ENCODE results near the gene PRMT5.

The PRMT5 gene

DNA sequence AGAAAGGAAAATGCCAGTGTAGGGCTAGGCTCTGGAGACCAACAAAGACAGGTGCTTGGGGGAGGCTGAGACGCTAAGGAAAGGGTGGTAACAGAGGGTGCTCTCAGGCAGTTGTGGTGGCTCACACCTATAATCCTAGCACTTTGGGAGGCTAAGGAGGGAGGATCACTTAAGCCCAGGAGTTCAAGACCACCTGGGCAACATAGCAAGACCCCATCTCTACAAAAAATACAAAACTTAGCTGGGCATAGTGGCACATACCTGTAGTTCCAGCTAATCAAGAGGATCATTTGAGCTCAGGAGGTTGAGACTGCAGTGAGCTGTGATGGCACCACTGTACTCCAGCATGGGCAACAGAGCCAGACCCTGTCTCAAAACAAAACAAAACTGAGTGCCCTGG is 33.8 kb downstream of the PRMT5 start:
- DNase-seq, result no peak
- Histone ChIP-seq H3K14ac (ENCODE audit: low read length in 2 of 2) (no peak overlapping the region), H3K27ac (ENCODE audit: low read length, poor library complexity, severe bottlenecking) (no peak overlapping the region), H3K9me3 (ENCODE audit: control insufficient read depth, low read length) (no peaks in the 10 kb centered on the region), H3K36me3 (ENCODE audit: control insufficient read depth in 1 of 2, insufficient read depth in 2 of 2, low read depth in 1 of 2, low read length in 2 of 2) (peaks cover 2 to 7% of the 10 kb centered on the region in 2 experiments), H3K23ac (ENCODE audit: low read length in 2 of 2) (no peak overlapping the region), H3K4me2 (ENCODE audit: low read length, poor library complexity, severe bottlenecking) (no peak overlapping the region), H4K8ac (ENCODE audit: low read length) (no peak overlapping the region), H3K4me1 (ENCODE audit: control insufficient read depth, insufficient read depth, low read depth, low read length) (no peaks in the 10 kb centered on the region), H3K79me1 (replicated peaks; ENCODE audit: low read length, poor library complexity, severe bottlenecking) (no peaks in the 10 kb centered on the region), H3K4me3 (ENCODE audit: insufficient read depth in 1 of 2, low read depth in 1 of 2, low read length in 2 of 2) (no peak overlapping the region), H4K91ac (ENCODE audit: low read length) (no peak overlapping the region), H2BK12ac (ENCODE audit: low read length in 2 of 2) (no peak overlapping the region), H3K9ac (ENCODE audit: low read length) (no peak overlapping the region), H3K4ac (ENCODE audit: low read depth in 1 of 2, low read length in 2 of 2) (no peak overlapping the region), H3K18ac (ENCODE audit: low read depth in 1 of 2, low read length in 2 of 2) (no peak overlapping the region), H3K27me3 (ENCODE audit: control insufficient read depth in 1 of 2, insufficient read depth in 1 of 2, low read length in 2 of 2) (no peaks in the 10 kb centered on the region), H2AK5ac (ENCODE audit: low read length, severe bottlenecking) (no peak overlapping the region), H2BK5ac (ENCODE audit: low read depth, low read length, poor library complexity, severe bottlenecking) (no peak overlapping the region), H2AFZ (ENCODE audit: low read depth, low read length) (no peak overlapping the region), H2BK15ac (ENCODE audit: low read depth, poor library complexity, severe bottlenecking) (no peak overlapping the region), H2BK120ac (ENCODE audit: low read depth, low read length) (no peak overlapping the region)
- 100% methylated on average over 1 of the region's 1 CpG for WGBS

DNA sequence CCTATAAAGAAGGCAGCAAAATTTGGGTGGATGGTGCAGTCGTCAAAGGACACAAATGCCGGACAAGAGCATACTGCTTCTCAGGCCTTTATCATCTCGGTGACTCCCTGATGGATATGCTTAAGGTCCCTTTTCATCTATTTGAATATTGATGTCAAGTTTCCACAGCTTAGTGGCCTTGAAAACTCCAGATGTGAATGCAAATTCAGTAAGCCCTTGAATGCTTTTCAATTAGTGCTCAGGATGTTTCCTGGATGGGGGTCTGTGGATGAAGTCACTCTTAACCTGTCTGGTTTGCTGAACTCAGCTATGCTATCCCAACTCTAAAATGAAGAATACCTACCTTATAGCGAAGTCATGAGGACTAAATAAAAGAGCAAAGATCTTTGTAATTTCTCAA is 35.5 kb downstream of the PRMT5 start:
- no peak overlapping the region for H2AK5ac ChIP-seq (ENCODE audit: low read length, severe bottlenecking)
- WGBS, result 95% methylated on average over 3 of the region's 4 CpGs

DNA sequence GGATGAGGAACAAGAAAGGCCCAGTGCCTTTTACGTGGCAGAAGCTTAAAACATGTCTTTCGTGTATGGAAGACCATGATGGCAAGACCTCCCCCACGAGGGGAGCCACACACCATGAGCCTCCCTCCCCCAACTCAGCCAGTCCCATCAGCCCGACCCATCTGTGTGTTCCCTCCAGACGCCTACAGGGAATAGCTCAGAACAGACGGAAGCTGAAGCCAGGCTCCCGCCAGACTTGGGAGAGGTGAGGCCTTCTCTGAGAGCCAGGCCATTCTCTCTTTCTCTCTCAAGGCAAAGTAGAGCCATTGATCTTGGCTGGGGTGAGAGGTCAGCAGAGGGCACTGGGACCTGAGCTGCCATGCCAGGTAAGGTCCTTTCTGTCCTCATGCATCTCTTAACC is 36.7 kb downstream of the PRMT5 start:
- no peaks in the 10 kb centered on the region for H3K9me3 ChIP-seq (ENCODE audit: control insufficient read depth, low read length)
- no peak overlapping the region for H3K14ac ChIP-seq (ENCODE audit: low read length in 2 of 2)

More for the DNA sequence above, 35.5 kb downstream of the PRMT5 start:
- H3K18ac ChIP-seq (ENCODE audit: low read depth in 1 of 2, low read length in 2 of 2), result no peak overlapping the region
- no peak overlapping the region for H2BK5ac ChIP-seq (ENCODE audit: low read depth, low read length, poor library complexity, severe bottlenecking)
- no peak overlapping the region for H2AFZ ChIP-seq (ENCODE audit: low read depth, low read length)
- no peak overlapping the region for H4K91ac ChIP-seq (ENCODE audit: low read length)
- no peak overlapping the region for H2BK15ac ChIP-seq (ENCODE audit: low read depth, poor library complexity, severe bottlenecking)
- H3K14ac ChIP-seq (ENCODE audit: low read length in 2 of 2), result no peak overlapping the region
- no peak overlapping the region for H4K8ac ChIP-seq (ENCODE audit: low read length)
- H3K27me3 ChIP-seq (ENCODE audit: control insufficient read depth in 1 of 2, insufficient read depth in 1 of 2, low read length in 2 of 2), result no peaks in the 10 kb centered on the region
- peaks cover 0 to 7% of the 10 kb centered on the region in 2 experiments for H3K36me3 ChIP-seq (ENCODE audit: control insufficient read depth in 1 of 2, insufficient read depth in 2 of 2, low read depth in 1 of 2, low read length in 2 of 2)
- H3K4me3 ChIP-seq (ENCODE audit: insufficient read depth in 1 of 2, low read depth in 1 of 2, low read length in 2 of 2), result no peak overlapping the region
- no peak overlapping the region for H3K4me2 ChIP-seq (ENCODE audit: low read length, poor library complexity, severe bottlenecking)
- H2BK120ac ChIP-seq (ENCODE audit: low read depth, low read length), result no peak overlapping the region
- H3K9ac ChIP-seq (ENCODE audit: low read length), result no peak overlapping the region
- DNase-seq, result no peak
- H3K79me1 ChIP-seq (replicated peaks; ENCODE audit: low read length, poor library complexity, severe bottlenecking), result peaks cover 2% of the 10 kb centered on the region
- H3K4me1 ChIP-seq (ENCODE audit: control insufficient read depth, insufficient read depth, low read depth, low read length), result no peaks in the 10 kb centered on the region
- H3K23ac ChIP-seq (ENCODE audit: low read length in 2 of 2), result no peak overlapping the region
- H3K9me3 ChIP-seq (ENCODE audit: control insufficient read depth, low read length), result no peaks in the 10 kb centered on the region
- no peak overlapping the region for H2BK12ac ChIP-seq (ENCODE audit: low read length in 2 of 2)
- no peak overlapping the region for H3K27ac ChIP-seq (ENCODE audit: low read length, poor library complexity, severe bottlenecking)
- no peak overlapping the region for H3K4ac ChIP-seq (ENCODE audit: low read depth in 1 of 2, low read length in 2 of 2)

DNA sequence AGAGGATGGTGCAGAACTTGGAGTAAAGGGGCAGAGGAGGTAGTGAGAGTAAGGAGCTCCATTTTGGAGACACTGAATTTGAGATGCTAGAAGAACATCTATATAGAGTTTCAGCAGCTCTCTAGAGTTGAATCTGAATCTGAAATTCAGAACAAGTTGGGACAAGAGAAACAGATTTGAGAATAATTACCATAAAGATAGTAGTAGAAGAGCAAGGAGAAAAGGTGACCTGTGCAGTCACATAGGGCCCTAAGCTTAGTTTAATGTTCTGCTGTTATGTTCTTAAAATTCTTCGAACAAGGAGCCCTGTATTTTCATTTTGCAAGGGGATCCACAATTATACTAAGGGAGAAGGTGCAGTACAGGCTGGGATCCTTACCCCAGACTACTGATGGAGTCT is 38.8 kb downstream of the PRMT5 start:
- no peak overlapping the region for H3K4ac ChIP-seq (ENCODE audit: low read depth in 1 of 2, low read length in 2 of 2)
- no peak overlapping the region for H3K4me2 ChIP-seq (ENCODE audit: low read length, poor library complexity, severe bottlenecking)
- H2BK120ac ChIP-seq (ENCODE audit: low read depth, low read length), result no peak overlapping the region
- no peak overlapping the region for H2BK12ac ChIP-seq (ENCODE audit: low read length in 2 of 2)
- no peak overlapping the region for H2AK5ac ChIP-seq (ENCODE audit: low read length, severe bottlenecking)
- no peaks in the 10 kb centered on the region for H3K27me3 ChIP-seq (ENCODE audit: control insufficient read depth in 1 of 2, insufficient read depth in 1 of 2, low read length in 2 of 2)
- peaks cover 6% of the 10 kb centered on the region for H3K79me1 ChIP-seq (replicated peaks; ENCODE audit: low read length, poor library complexity, severe bottlenecking)
- 98% methylated on average over 1 of the region's 1 CpG for WGBS
- H3K23ac ChIP-seq (ENCODE audit: low read length in 2 of 2), result no peak overlapping the region
- no peak overlapping the region for H2BK5ac ChIP-seq (ENCODE audit: low read depth, low read length, poor library complexity, severe bottlenecking)
- DNase-seq, result no peak
- H3K9me3 ChIP-seq (ENCODE audit: control insufficient read depth, low read length), result no peaks in the 10 kb centered on the region
- no peak overlapping the region for H2BK15ac ChIP-seq (ENCODE audit: low read depth, poor library complexity, severe bottlenecking)
- no peak overlapping the region for H3K4me3 ChIP-seq (ENCODE audit: insufficient read depth in 1 of 2, low read depth in 1 of 2, low read length in 2 of 2)
- no peak overlapping the region for H4K91ac ChIP-seq (ENCODE audit: low read length)
- H3K36me3 ChIP-seq (ENCODE audit: control insufficient read depth in 1 of 2, insufficient read depth in 2 of 2, low read depth in 1 of 2, low read length in 2 of 2), result peaks cover 0 to 11% of the 10 kb centered on the region in 2 experiments
- H2AFZ ChIP-seq (ENCODE audit: low read depth, low read length), result no peak overlapping the region
- H4K8ac ChIP-seq (ENCODE audit: low read length), result no peak overlapping the region
- H3K4me1 ChIP-seq (ENCODE audit: control insufficient read depth, insufficient read depth, low read depth, low read length), result peaks cover 11% of the 10 kb centered on the region
- H3K27ac ChIP-seq (ENCODE audit: low read length, poor library complexity, severe bottlenecking), result no peak overlapping the region
- no peak overlapping the region for H3K18ac ChIP-seq (ENCODE audit: low read depth in 1 of 2, low read length in 2 of 2)
- H3K9ac ChIP-seq (ENCODE audit: low read length), result no peak overlapping the region
- no peak overlapping the region for H3K14ac ChIP-seq (ENCODE audit: low read length in 2 of 2)

More for the DNA sequence above, 36.7 kb downstream of the PRMT5 start:
- H3K27me3 ChIP-seq (ENCODE audit: control insufficient read depth in 1 of 2, insufficient read depth in 1 of 2, low read length in 2 of 2), result no peaks in the 10 kb centered on the region
- no peak overlapping the region for H2BK120ac ChIP-seq (ENCODE audit: low read depth, low read length)
- no peak overlapping the region for H3K18ac ChIP-seq (ENCODE audit: low read depth in 1 of 2, low read length in 2 of 2)
- H3K9ac ChIP-seq (ENCODE audit: low read length), result no peak overlapping the region
- H4K8ac ChIP-seq (ENCODE audit: low read length), result no peak overlapping the region
- H2AK5ac ChIP-seq (ENCODE audit: low read length, severe bottlenecking), result no peak overlapping the region
- peaks cover 6% of the 10 kb centered on the region for H3K79me1 ChIP-seq (replicated peaks; ENCODE audit: low read length, poor library complexity, severe bottlenecking)
- WGBS, result 90% methylated on average over 7 of the region's 7 CpGs
- H2BK12ac ChIP-seq (ENCODE audit: low read length in 2 of 2), result no peak overlapping the region
- H3K36me3 ChIP-seq (ENCODE audit: control insufficient read depth in 1 of 2, insufficient read depth in 2 of 2, low read depth in 1 of 2, low read length in 2 of 2), result peaks cover 0 to 11% of the 10 kb centered on the region in 2 experiments
- no peak overlapping the region for H3K4me3 ChIP-seq (ENCODE audit: insufficient read depth in 1 of 2, low read depth in 1 of 2, low read length in 2 of 2)
- H3K23ac ChIP-seq (ENCODE audit: low read length in 2 of 2), result no peak overlapping the region
- H3K4ac ChIP-seq (ENCODE audit: low read depth in 1 of 2, low read length in 2 of 2), result no peak overlapping the region
- no peak overlapping the region for H3K27ac ChIP-seq (ENCODE audit: low read length, poor library complexity, severe bottlenecking)
- H3K4me2 ChIP-seq (ENCODE audit: low read length, poor library complexity, severe bottlenecking), result no peak overlapping the region
- DNase-seq, result no peak
- H2AFZ ChIP-seq (ENCODE audit: low read depth, low read length), result no peak overlapping the region
- peaks cover 5% of the 10 kb centered on the region for H3K4me1 ChIP-seq (ENCODE audit: control insufficient read depth, insufficient read depth, low read depth, low read length)
- H2BK15ac ChIP-seq (ENCODE audit: low read depth, poor library complexity, severe bottlenecking), result no peak overlapping the region
- no peak overlapping the region for H4K91ac ChIP-seq (ENCODE audit: low read length)
- H2BK5ac ChIP-seq (ENCODE audit: low read depth, low read length, poor library complexity, severe bottlenecking), result no peak overlapping the region
